Erythroblast (primary cell): ENCODE data around the gene TSHZ2.

ENCODE experiments used
- GATA1 ChIP-seq: IDR thresholded peaks from 2 replicates; pipeline ENCODE4 v1.6.1; 2011; ENCODE audit warnings: low read depth, mild to moderate bottlenecking, control low read depth, low read length, moderate library complexity
- POLR2A ChIP-seq: IDR thresholded peaks from 2 replicates; pipeline ENCODE4 v1.6.1; 2011; ENCODE audit warnings: mild to moderate bottlenecking, low read length

GRCh38 chr20:53309515-53309914 is 337.4 kb downstream of the TSHZ2 start:
- no peak for TF ChIP-seq POLR2A
- no peak for TF ChIP-seq GATA1
